Measurements from ENCODE around the gene ZNF506. TPM values are rescaled to one million over a fixed set of nuclear protein-coding genes. Genes with fewer than 3 reads are reported as not detected.
"Not testable (repeated sequence)": the region's sequence is repeated elsewhere in the genome, so short reads cannot be mapped to it uniquely, and the experiment has no call there.

The ZNF506 gene
- total RNA-seq, 1 donor from 2014 or later: 29.6 TPM

- no peak for DNase-seq
Measured at GRCh38 chr19:19745496-19746285, 75.9 kb downstream of the ZNF506 start.

- no peak for DNase-seq
Measured at GRCh38 chr19:19744641-19745040, 76.9 kb downstream of the ZNF506 start.

- DNase-seq: not testable (repeated sequence)
Measured at GRCh38 chr19:19743921-19744320, 77.6 kb downstream of the ZNF506 start.

DNA sequence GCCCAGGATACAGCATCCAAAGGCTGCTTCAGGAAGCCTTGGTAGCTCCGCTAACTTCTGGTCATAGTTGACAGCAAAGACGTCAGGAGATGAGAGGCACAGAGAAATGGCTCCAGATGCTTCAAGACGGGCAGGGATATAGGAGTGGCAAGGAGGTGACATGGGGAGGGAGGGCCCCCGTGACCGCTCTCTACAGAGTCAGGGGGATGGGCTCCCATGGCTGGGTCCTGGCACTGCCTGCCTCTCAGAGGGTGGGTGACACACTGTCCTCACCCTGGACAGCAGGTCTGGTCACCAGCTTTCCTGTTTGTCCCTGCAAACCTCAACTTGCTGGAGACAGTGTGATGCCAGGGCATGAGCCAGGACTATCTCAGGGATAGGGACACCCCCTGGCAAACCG lies 78.4 kb downstream of the ZNF506 start:
- DNase-seq: no peak

DNA sequence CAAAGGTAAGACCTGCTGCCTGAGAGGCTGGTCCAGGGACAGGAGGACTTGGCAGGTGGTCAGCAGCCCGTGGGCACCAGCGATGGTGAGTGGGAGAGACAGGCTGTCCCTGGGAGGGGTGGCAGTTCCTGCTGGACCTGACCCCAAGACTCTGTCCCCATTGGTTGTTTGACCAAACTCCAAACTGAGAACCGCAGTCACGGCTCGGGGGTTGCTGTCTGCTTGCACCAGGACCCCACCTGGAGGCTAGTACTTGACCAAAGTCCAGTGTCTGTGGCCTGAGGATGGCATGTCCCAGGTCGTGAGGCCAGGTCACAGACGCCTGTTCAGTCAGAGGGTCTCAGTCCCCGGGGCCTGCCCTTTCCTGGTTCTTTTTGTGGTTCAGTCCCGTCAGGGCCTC lies 78.8 kb downstream of the ZNF506 start:
- DNase-seq: no peak

Small RNA genes lying within 50 kb of the gene (small RNA-seq; reads per million reads assigned to genes)
- gene AC011477.5 (ENCODE audit: low replicate concordance): not detected

Other genes starting within 250 kb of the ZNF506 start
- 5.0 TPM for gene PBX4, start 203.1 kb downstream of the ZNF506 start, total RNA-seq
- gene LPAR2, start 193.5 kb downstream of the ZNF506 start, total RNA-seq: 4.9 TPM
- 7.2 TPM for gene GMIP, start 178.1 kb downstream of the ZNF506 start, total RNA-seq
- 18.9 TPM for gene ATP13A1, start 158.1 kb downstream of the ZNF506 start, total RNA-seq
- 5.7 TPM for gene ZNF101, start 152.9 kb downstream of the ZNF506 start, total RNA-seq
- gene ZNF14, start 88.6 kb downstream of the ZNF506 start, total RNA-seq: 13.8 TPM
- 9.5 TPM for gene ZNF253, start 44.1 kb upstream of the ZNF506 start, total RNA-seq
- 11.8 TPM for gene ZNF93, start 79.2 kb upstream of the ZNF506 start, total RNA-seq
- 7.0 TPM for gene ZNF682, start 217.8 kb upstream of the ZNF506 start, total RNA-seq